Right renal pelvis (tissue), 4 donors: ENCODE results near the gene RAG2. TPM values are rescaled to one million over a fixed set of nuclear protein-coding genes. Genes with fewer than 3 reads are reported as not detected.

Experiments used
- DNase-seq, 4 donors: peaks; one replicate each; pipeline ENCODE4 v3.0.0-alpha.2; 2013; ENCODE audit warnings: low read depth in 4 of 4, low spot score in 3 of 4, missing footprints in 1 of 4
- polyA plus RNA-seq, 4 donors: library from polyadenylated mRNA; unstranded; fragments of 120-200 nt; gene quantifications; one replicate each; pipeline ENCODE4 v1.2.1, GENCODE V29; 2013; ENCODE audit not compliant: insufficient read length in 4 of 4

The RAG2 gene
- polyA plus RNA-seq: under 1 TPM; 0.33 to 1.00 (median 0.63) TPM

DNA sequence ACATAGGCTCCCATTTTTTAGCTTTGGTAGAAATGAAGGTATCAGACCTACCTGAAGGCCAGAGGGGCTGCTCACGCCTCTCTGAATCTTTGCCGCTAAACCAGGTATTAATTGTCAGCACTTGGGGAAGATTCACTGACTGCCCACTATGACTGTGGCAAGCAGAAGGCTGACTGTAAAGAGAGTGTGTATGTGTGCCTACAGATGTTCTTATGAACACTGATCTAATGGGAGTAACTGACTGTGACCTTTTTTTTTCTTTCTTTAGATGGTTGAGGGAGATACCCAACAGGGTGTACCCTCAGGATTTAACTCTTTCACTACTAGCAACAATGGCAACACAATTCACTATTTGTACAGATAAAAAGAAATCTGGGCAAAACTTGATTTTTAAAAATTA is at the start of gene RAG2:
Gene RAG2 (minus strand): TSS at position 186 of the 400 bp plus-strand sequence. CDS start 4,068 bp downstream, outside the sequence.
- DNase-seq: no peak

DNA sequence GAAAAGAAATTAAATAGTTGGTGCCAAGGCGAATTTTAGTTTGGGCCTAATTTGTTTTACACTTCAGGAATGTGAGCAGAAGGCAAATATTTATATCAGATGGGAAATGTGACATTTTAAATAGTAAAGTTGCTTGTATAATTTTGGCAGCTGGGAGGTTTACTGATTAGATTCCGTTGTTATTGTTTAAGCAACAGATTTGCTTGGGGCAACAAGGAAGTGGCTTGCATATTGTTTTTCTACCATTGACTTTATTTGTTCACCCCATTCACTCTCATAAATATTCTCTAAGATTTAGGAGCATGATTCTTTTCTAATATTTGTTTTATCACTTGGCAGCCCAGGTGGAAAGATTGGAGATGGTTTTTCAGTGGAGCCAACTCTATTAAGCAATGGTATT is 40.5 kb upstream of the RAG2 start:
- no peak for DNase-seq

DNA sequence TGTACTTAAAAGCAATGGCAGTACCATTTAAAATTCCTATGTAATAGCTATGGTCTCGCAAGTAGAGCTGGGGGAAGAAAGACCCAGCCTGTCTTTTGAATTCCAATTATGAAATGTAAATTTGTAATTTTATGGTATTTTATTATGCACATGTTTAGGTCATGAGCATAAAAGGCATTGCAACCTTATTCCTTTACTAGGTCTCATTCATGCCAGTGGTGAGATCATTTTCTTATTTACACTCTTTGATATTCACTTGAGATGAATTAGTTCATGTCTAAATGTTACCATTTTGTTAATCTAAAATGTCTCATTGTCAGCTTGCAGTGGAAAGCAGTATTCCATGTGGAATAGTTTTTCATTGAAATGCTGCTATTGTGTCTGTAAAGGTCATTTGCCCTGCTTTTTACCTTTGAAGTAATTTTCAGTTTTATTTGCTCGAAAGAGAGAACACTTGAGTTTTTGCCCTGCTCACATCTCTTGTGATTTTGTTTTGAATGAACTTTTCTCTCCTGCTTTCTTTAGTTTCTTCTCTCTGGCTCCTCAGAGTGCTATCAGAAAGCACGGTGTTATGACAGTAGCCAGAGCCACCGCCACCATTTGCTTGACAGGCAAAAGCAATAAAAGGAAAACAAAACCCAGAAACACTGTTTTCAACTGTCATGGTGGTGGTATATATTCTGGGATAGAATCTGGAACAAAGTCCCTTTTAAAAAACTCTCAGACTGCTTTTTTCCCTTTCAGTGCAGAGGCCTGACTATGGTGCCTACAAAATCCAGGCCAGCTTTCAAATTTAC is 37.2 kb upstream of the RAG2 start:
- DNase-seq: no peak

DNA sequence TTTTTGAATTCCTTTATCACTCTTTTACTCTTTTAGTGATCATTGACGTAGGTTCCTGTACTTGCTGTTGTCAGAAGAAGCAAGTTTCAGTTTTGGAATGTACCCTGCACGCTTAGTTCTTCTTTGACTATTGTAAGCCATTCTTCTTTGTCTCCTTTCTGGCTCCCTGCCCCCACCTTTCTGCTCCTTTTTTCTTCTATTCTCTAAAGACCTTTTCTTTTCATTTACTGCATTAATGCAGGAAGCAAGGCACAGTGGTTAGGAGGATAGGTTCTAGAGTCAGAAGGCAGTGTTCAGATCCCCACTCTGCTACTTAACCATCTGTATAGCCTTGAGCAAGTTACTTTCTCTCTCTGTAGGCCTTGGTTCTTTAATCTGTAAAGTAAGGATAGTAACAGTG is 33.7 kb upstream of the RAG2 start:
- no peak for DNase-seq

DNA sequence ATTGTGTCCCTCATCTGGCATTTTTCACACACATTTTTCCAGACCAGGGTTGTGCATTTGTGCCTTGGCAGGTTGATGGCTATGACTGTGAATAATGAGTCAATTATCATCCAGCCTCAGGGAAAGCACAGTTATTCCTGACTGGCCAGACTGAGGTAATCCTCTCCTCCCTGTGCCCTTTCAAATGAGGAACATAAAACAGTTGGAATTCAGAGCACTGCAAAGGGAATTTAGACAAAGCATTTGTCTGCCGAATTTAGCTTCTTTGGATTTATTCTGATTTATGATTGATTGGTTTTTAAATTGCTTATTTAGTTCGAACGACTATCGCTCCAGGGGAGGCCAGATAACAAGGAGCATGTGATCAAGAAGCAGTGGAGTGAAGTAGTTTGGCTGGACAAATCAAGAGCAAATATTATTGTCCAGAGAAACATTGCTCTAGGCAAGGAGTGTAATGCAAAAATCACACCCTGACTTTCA is 30.8 kb upstream of the RAG2 start:
- DNase-seq: no peak

DNA sequence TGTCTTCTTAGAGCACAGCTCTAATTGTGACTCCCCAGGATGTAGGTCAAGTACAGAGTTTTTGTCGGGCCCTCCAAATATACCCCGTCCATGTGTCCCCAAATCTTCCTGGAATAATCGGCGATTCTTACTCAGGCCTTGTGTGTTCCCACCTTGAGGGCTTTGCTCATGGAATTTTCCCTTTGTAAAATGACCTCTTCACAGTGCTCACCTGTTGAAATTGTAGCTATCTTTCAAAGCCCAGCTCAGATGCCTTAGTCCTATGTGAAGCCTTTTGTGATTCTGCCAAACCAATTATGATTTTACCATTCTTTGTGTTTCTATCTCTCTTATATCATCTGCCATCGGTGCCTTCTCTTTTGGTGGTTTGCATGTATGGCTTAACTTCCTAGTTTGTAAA is 30.1 kb upstream of the RAG2 start:
- DNase-seq: no peak

DNA sequence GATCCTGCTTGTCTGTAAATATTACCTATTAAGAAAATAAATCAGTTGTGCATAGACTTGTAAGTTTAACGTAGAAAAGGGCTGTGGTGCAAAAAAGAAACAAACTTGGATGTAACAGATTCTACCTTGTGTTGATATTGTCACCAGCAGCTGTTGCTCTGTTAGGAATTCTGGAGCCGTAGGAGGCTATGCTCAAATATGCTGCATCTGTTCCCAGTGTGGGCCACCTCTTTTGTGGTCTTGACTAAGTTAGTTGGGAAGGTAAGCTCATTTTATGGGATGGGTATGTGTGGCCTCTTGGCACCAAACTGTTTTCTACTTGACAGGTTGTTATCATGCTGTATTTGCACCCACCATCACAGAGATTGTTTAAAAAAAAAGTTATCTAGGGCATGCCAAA is 29.4 kb upstream of the RAG2 start:
- DNase-seq: no peak

DNA sequence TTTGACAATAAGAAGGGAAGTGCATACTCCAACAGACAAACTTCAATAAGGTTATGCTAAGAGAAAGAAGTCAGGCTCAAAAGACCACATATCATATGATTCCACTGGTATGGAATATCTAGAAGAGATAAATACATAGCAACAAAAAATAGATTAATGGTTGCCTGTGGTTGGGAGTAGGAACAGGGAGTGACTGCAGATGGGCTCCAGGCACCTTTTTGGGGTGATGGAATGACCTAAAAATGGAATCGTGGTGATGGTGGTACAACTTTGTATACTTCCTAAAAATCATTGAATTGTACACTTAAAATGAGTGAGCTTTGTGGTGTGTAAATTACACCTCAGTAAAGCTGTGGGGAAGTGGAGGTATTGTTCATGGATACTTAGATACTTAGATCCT is 29.0 kb upstream of the RAG2 start:
- DNase-seq: no peak

DNA sequence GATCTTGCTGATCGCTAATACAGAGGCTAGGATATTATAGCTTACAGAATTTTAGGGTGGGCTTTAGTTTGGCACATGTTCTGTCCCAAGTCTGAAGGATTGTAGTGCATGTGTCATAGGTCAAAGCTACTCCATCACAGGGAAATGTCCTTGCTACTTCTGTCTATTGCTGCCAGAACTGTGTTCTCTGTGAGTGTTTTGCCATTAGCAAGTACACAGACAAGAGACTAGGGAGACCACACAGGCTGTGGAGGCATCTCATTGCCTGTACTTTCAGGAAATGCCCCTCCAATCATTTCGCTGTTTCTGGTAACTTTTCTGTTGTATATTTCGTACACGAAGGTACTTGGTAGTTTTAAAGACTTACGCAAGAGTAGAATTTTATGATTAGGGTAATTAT is 25.5 kb upstream of the RAG2 start:
- DNase-seq: no peak

DNA sequence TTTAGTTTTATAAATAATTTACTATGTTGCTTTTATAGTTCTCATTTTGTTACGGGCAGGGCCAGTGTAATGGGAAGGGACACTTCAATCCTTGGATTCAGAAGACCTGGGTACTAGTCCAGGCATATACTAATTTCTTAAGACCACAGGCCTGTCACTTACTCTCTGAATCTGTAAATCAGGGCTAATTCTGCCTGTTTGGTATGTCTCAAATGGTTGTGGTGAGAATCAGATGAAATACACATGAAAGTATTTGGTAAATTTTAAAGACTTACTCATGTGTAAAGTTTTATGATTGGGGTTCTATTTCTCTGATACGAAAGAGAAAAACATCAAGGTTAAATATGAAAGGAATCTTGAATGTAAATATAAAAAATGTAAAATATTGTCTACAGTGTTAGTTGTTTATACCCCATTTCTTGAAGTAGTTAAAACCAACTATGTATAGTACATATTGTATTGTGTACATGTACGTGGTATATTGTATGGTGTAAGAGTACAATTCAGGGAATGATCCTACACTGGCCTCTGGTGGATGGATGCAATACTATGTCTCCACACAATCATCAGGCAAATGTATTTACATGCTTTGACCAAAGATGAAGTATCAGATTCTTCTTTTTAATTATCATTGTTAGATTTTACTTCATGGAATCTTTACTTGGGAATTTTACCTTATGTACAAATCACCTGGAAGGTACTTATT is 24.5 kb upstream of the RAG2 start:
- DNase-seq: peak in 2 of 4 donors; percentile 24 to 28

DNA sequence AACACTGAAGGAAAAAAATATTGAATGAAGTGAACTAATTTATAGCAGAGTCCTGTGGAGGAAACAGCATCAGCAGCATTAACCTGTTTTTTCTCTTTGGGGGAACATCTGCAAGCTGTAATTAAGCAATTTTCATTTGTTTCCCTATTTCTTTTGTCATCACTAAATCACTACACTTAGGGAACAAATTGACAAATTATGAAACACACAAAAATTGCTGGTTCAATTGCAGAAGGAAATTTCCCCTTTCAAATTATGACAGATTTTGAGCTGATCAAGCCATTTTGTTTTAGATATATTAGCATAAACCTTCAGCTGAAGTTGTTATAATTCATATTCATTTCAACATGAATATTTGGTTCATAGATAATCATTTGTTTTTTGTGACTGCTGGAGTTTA is 22.2 kb upstream of the RAG2 start:
- no peak for DNase-seq

DNA sequence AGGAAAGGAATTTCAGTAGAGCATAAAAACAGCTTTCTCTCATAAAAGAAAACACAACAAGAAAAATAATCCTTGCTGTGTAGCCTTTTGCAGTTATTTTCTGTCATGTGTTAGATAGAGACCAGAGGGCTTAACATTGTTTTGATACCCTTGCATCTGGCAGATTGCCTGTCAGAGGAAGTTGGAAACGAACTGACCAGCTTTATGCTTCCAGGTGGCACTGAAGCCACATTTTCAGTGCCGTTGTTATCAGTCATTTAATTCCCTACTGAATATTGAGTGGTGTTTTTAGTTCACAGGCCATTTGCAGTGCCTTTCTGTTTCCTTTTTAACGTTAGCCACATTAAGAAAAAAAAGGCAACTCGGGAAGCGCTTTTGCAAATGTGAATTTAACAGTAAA is 21.5 kb upstream of the RAG2 start:
- DNase-seq: peak; percentile 23 to 36 (median 28)

DNA sequence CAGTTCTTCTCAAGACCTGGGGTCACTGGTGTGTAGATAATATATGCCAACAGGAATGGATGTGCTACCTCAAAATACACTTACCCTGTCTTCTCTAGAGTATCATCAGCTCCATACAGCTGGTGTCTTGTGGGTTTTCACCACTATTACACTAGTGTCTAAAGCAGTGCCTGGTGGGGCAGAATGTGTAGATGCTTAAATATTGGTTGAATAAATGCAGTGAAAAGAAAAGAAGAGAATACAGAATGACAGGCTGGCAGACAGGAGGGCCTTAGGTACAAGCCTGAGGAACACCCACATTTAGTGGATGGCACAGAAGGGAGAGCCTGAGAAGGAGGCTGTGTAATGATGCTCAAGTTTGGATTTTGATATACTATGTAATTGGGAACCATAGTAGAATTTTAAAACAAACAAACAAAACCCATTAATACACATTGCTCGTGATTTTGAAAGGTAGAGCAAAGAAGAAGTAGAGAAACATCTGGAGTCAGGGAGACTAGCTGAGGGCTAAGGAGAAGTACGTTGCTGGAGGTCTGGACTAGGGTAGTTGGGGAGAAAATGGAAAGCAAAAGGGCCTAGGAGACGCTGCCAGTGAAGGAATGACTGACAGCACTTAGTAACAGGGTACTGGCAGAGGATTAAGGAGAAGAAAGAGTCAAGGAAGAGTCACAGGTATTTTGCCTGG is 20.5 kb upstream of the RAG2 start:
- DNase-seq: no peak

DNA sequence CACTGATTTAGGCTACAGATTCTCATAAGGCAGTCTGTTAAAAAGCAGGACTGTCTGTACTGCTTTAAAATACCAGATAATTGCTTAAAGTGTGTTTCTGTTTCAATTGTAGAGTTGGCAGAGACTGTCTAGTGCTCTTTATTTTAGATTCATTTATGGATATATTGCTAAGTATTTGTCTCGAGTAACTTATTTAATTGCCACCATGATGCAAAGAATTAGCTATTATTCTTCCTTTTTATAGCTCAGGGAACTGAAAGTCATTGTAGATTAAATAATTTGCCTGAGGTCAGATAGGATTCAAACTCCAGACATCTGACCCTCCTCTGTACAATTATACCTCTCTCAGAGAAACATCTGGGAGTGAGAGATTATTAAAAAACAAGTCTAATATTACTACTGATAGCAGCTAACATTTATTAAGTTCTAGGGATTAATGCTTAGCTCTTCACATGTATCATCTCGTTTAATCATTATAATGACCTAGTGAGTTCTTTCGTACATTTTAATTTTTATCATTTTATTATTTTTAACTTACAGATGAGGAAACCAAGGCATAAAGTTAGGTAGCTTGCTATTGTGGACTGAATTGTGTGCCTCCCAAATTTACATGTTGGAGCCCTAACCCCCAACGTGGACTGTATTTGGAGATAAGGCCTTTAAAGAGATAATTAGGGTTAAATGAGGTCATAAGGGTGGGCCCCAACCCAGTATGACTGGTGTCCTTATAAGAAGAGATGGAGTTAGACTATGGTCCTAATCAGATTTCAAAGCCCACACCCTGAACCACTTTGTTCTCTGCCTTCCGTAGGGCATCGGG is 19.7 kb upstream of the RAG2 start:
- DNase-seq: no peak

DNA sequence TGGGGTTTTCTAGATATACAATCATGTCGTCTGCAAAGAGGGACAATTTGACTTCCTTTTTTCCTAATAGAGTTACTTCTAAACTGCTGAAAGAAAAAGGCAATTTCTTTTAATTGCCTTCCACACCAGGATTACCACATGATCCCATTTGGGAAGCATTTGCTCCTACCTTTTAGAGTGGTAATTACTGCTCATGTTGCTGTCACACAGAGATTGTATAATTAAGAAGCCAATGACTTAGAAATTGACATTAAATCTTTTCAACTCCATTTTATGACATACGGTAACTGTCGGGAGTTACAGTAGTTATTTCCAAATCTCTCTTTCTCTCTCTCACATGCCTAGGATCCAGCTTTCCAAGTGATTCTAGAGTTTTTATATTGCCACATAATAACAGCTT is 17.8 kb upstream of the RAG2 start:
- no peak for DNase-seq

DNA sequence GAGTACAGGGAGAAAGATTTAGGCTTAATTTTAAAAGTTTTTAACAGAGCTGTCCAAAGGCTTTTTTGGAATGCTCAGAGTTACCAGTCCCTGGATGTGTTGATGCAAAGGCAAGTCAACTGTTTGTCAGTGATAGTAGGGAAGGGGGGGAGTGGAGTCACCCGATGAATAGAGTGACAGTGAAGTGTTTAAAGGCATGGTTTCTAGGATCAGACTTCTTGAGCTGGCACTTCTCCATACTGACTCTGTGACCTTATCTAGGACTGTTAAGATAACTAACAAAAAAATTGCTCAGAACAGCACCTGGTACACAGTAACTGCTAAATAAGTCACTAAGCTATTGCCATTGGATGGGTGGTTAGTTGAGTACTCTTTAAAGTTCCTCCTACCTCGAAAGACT is 11.3 kb upstream of the RAG2 start:
- no peak for DNase-seq

DNA sequence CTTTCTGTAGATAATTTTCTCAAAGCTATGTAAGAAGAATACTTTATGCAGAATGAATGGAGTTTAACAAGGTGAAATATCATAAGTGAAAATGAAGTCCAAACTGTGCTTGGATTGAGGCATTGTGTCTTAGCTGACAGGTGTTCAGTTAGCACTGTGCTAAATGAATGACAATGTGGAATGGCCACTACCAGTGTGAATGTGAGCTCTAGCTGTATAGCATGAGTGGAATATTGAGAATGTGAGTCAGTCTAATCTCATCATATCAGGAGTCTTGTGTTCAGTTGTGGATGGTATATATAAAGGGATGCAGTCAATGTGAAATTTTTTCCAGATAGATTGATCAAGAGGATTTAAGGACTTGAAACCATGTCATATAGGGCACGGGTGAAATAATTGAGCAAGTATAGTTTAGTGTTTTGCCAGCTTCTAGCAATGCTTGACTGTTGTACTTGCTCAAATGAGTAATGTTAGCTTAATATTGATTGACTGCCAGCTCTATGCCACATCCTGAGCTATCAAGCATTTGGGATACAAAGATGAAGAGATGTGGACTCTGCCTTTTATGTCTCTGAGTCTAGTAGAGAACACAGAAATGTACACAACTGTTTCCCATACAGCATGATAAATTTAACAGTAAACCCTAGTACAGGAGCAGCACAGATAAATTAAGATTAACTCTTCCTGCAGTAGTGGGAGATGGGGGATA is 10.6 kb upstream of the RAG2 start:
- no peak for DNase-seq

DNA sequence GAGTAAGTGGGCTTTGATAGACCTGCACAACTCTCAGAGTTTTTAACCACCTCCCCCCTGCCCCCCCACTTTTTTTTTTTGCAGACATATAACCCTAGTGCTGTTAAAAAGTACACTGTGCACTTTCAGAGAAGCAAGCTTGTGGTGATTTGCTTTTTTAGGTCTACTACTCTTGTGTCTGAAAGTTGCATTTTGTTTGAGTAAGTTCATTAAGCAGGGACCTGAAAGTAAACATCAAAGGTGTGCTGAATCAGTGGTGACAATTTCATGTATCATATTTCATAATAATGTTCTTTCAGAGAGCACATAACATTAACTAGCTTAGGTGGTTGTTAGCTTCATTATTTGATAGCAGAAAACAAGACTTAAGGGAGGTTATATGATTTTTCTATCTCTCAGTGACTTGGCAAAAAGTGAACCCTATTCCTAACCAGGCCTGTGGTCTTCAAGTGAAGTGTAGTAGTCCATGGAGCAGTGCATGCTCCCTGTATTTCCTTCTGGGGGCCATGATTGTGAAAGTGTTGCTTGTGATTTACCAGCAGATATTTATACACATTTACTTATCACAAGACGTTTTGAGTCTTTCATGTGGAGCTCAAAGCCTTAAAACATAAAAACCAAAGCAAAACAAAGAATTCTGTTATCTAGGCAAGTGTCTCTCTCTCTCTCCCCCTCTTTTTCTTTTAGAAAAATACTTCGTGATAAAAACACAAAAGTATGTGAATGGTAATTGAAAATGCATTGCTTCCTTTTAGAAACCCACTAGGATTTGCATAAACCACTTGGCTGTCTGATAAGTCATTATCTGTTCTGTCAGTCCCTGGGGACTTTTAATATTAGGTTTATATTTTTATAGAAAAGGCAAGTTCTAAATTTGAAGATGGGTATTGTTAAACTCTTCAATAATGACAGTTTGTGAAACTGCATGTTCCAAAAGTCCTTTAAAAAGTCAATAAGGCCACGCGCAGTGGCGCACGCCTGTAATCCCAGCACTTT is 7.5 kb upstream of the RAG2 start:
- DNase-seq: no peak

DNA sequence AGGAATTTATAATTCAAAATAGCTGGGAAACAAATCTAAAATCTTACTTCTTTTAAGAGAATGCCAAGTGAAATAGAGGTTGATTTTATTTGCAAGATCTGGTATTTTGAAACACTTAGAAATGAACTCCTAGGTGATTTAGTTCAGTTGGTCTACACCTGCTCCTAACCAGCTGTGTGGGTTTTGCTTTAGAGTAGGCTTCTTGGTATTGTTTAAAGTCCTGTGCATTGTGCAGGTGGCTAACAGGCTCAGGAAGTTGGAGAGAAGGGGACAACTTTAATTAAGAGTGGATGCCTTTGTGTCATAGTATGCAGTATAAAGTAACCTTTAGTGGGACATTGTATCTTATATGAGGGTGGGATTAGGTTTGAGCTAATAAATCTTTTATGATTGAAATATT is 4.1 kb upstream of the RAG2 start:
- no peak for DNase-seq
